Ascending aorta (tissue), 2 donors: ENCODE results near the gene ARAP1. TPM values are rescaled to one million over a fixed set of nuclear protein-coding genes. Genes with fewer than 3 reads are reported as not detected.

Source experiments
- DNase-seq, 2 donors: peaks; one replicate each; pipeline ENCODE4 v3.0.0-alpha.2; 2019; ENCODE audit warnings: low spot score in 2 of 2
- H3K27ac ChIP-seq, 2 donors: fragments of 200-600 bp; sonication (generic); one replicate each; pipeline ENCODE4 v1.5.1; 2016 to 2017; ENCODE audit warnings: mild to moderate bottlenecking in 1 of 2
- H3K27me3 ChIP-seq: fragments of 200-600 bp; sonication (generic); one replicate; pipeline ENCODE4 v1.5.1; 2017
- H3K36me3 ChIP-seq, 2 donors: fragments of 200-600 bp; sonication (generic); one replicate each; pipeline ENCODE4 v1.5.1; 2016
- H3K4me1 ChIP-seq, 2 donors: fragments of 200-600 bp; sonication (generic); one replicate each; pipeline ENCODE4 v1.5.1; 2016 to 2017; ENCODE audit warnings: mild to moderate bottlenecking in 1 of 2
- H3K4me3 ChIP-seq, 2 donors: fragments of 200-600 bp; sonication (generic); one replicate each; pipeline ENCODE4 v1.5.1; 2016 to 2017; ENCODE audit warnings: mild to moderate bottlenecking in 1 of 2
- H3K9me3 ChIP-seq, 2 donors: fragments of 200-600 bp; sonication (generic); one replicate each; pipeline ENCODE4 v1.5.1; 2016
- intact Hi-C: fragments of 100-400 bp; cut with DNase I; formaldehyde crosslinking; loops from one replicate; pipeline ENCODE4 v1.15.1; 2023
- total RNA-seq: library from RNA; depleted of rRNA; stranded (reverse); fragments of >200 nt; gene quantifications from one replicate; pipeline ENCODE4 v1.1.0, GENCODE V29; 2016
- TF ChIP-seq, protein P1 (sequence below), 3 experiments: fragments of 200-600 bp in 2 of 3; fragments of 450-650 bp in 1 of 3; sonication (generic) in 2 of 3; IDR thresholded peaks; one replicate each; pipeline ENCODE4 v1.5.1; 2016 to 2019; ENCODE audit warnings: antibody characterized with exemption in 3 of 3, mild to moderate bottlenecking in 1 of 3, moderate library complexity in 1 of 3

Gene ARAP1
- total RNA-seq, 1 donor from 2014 or later = 238 TPM

DNA sequence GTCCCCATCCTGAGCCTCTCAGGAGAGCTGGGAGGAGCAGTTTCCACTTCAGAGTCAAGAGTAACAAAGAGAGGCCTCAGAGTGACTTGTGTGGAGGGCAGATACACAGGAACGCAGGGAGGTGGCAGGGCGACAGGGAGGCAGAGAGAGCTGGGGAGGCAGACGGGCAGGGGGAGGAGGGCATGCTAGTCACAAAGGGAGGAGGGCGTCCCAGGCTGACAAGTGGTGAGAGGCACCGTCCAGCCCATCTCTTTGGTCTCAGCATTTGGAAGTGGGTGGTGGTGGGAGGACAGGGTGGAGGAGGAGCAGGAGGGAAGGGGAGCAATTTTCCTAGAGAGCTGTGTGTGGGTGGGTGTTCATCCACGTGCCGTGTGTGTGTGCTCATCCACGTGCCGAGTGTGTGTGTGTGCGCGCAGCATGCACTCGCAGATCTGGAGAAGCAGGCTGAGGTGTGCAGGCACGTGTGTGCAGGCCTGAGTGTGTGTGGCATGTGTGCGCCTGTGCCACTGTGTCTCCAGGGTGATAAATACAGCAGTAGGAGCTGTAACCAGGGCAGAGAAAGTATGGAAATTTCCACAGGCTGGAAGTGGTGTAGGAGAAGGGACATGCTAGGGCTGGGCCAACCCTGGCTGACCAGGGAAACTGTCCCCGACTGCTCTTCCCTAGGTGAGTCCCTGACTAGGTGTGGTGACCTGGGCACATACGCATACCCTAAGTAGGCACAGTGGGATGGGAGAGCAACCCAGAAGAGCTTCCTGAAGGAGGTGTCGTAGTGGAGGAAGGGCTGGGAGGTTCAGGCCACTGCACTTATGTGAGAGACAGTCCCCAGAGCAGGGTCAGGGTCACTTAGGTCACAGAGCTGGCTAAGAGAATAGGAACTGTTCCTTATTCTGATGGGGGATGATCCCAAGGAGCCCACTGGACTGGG is 70.7 kb downstream of the ARAP1 start:
- H3K9me3 ChIP-seq = no peaks in the 10 kb centered on the region
- DNase-seq = no peak
- TF ChIP-seq, protein P1, sequence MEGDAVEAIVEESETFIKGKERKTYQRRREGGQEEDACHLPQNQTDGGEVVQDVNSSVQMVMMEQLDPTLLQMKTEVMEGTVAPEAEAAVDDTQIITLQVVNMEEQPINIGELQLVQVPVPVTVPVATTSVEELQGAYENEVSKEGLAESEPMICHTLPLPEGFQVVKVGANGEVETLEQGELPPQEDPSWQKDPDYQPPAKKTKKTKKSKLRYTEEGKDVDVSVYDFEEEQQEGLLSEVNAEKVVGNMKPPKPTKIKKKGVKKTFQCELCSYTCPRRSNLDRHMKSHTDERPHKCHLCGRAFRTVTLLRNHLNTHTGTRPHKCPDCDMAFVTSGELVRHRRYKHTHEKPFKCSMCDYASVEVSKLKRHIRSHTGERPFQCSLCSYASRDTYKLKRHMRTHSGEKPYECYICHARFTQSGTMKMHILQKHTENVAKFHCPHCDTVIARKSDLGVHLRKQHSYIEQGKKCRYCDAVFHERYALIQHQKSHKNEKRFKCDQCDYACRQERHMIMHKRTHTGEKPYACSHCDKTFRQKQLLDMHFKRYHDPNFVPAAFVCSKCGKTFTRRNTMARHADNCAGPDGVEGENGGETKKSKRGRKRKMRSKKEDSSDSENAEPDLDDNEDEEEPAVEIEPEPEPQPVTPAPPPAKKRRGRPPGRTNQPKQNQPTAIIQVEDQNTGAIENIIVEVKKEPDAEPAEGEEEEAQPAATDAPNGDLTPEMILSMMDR (IDR thresholded peaks at IDR 0.05) = no peak
- intact Hi-C loops = loop anchor here (5.0 kb wide), 1 partner anchor 209 kb away; no protein-coding TSS in a partner anchor
- H3K36me3 ChIP-seq = peaks cover 5 to 13% of the 10 kb centered on the region in 2 donors
- H3K4me1 ChIP-seq = no peaks in the 10 kb centered on the region
- peaks cover 9% of the 10 kb centered on the region for H3K27me3 ChIP-seq
- H3K4me3 ChIP-seq = no peak overlapping the region
- no peak overlapping the region for H3K27ac ChIP-seq

DNA sequence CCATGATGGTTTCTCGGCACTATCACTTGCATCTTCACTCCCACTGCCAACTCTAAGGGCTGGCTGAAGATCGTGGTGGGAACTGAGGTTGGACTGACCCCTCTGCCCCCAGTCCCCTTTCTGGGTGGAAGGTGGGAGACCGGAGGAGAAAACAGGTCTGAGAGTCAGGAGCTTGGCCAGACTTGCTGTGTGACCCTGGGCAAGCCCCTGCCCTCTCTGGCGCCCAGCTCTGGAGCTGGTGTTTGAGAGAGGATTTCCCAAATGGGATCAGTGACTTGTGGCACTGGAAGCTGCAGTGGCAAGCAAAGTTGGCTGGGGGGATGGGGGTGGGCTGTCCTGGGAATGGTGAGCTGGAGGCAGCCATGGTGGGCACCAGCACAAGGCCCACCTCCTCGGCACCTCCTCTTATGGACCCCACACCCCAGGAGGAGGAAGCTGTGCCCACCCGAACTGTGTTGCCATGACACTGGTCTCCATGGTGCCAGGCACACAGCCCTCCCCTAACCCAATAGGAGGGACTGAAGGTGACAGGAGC is 71.5 kb downstream of the ARAP1 start:
- no peaks in the 10 kb centered on the region for H3K4me1 ChIP-seq
- no peak overlapping the region for H3K4me3 ChIP-seq
- intact Hi-C loops = loop anchor here (5.0 kb wide), 1 partner anchor 208 kb away; no protein-coding TSS in a partner anchor
- peaks cover 5 to 7% of the 10 kb centered on the region in 2 donors for H3K36me3 ChIP-seq
- no peaks in the 10 kb centered on the region for H3K9me3 ChIP-seq
- H3K27ac ChIP-seq = no peak overlapping the region
- H3K27me3 ChIP-seq = peaks cover 9% of the 10 kb centered on the region
- DNase-seq = no peak
- TF ChIP-seq, protein P1 (IDR thresholded peaks at IDR 0.05) = no peak

DNA sequence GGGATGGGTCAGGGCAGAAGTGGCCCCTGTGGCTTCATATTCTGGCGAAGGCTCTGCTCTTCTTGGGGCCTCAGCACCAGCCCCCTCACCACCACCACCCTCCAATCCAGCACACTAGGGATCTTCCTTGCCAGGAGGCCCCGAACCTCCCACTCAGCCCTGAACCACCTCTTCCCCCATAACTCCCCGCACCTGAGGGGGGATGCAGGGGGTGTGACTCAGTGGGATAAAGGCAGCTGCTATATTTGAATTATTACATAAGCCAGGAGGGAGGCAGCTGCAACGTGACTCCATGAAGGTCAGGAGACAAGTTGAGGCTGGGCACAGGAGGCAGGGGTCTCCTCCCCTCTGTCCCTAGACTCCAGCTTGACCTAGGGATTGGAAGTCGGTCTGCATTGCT is 72.3 kb downstream of the ARAP1 start:
- DNase-seq = no peak
- TF ChIP-seq, protein P1 (IDR thresholded peaks at IDR 0.05) = no peak
- H3K4me3 ChIP-seq = no peak overlapping the region
- H3K9me3 ChIP-seq = no peaks in the 10 kb centered on the region
- no peak overlapping the region for H3K27ac ChIP-seq
- H3K27me3 ChIP-seq = peaks cover 9% of the 10 kb centered on the region
- intact Hi-C loops = loop anchor here (5.0 kb wide), 1 partner anchor 208 kb away; no protein-coding TSS in a partner anchor
- H3K36me3 ChIP-seq = no peaks in the 10 kb centered on the region
- H3K4me1 ChIP-seq = no peaks in the 10 kb centered on the region

DNA sequence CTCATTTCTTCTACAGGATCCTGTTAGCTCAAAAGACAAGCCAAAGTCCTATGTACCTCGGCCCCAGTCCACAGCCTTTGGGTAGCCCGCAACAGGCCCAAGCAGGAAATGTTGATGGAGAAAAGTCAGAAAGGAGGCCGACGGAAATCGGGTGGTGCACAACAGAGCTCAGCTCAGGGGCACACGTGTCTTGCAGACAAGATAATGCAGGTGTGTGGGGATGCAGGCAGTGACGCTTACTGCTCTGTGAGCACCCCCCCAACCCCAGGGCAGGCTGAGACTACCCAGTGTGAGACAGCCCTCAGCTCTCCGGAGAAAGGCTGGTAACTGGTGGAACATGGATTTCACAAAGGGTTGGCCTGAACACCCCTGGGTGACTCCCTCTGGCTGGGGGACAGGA is 73.7 kb downstream of the ARAP1 start:
- intact Hi-C loops = no loop called here
- H3K27ac ChIP-seq = no peak overlapping the region
- H3K9me3 ChIP-seq = no peaks in the 10 kb centered on the region

DNA sequence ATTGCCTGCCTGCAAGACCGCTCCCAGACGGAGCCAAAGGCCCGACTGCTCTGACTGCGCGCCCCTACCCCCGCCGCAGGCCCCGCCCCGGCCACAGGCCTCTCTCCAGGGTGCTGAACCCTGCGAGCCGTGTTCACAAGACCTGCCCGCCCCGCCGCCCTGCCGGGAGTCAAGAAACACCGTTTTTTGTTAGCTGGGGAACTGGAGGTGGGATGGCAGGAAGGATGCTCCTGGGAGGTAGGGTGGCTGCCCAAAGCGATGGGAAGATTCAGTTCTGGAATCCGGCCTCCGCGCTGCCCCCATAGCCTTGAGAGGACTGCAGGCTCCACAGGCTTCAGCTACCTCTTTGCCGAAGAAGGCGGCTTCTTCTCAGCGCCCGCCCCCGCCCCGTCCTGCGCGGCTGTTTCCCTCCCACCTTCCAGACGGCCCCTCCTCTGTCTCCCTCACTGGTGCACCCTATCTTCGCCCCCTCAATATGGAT is 75.3 kb downstream of the ARAP1 start:
- intact Hi-C loops = no loop called here

More for the DNA sequence above, 73.7 kb downstream of the ARAP1 start:
- TF ChIP-seq, protein P1 (IDR thresholded peaks at IDR 0.05) = no peak
- no peaks in the 10 kb centered on the region for H3K36me3 ChIP-seq
- H3K4me1 ChIP-seq = no peaks in the 10 kb centered on the region
- DNase-seq = no peak
- peaks cover 17% of the 10 kb centered on the region for H3K27me3 ChIP-seq
- no peak overlapping the region for H3K4me3 ChIP-seq

More for the DNA sequence above, 75.3 kb downstream of the ARAP1 start:
- no peak for DNase-seq
- Histone ChIP-seq H3K4me3 (no peak overlapping the region), H3K27ac (no peak overlapping the region), H3K4me1 (no peaks in the 10 kb centered on the region), H3K36me3 (no peaks in the 10 kb centered on the region), H3K27me3 (peaks cover 18% of the 10 kb centered on the region), H3K9me3 (no peaks in the 10 kb centered on the region)
- TF ChIP-seq, protein P1 (IDR thresholded peaks at IDR 0.05) = no peak
